Smooth muscle cell (in vitro differentiated cells): ENCODE measurements around the gene LRP1B. TPM values are rescaled to one million over a fixed set of nuclear protein-coding genes. Genes with fewer than 3 reads are reported as not detected.

Experiments used
- DNase-seq: peaks from one replicate; lab custom pipeline; 2025; ENCODE audit not compliant: unreplicated experiment; lab: John Stamatoyannopoulos, UW
- H2AFZ ChIP-seq: fragments of 200-600 bp; sonication (generic); 2 replicates; pipeline ENCODE4 v1.6.0; 2016; ENCODE audit warnings: antibody characterized with exemption, low read depth, mild to moderate bottlenecking
- H3F3A ChIP-seq: fragments of 200-600 bp; sonication (generic); 2 replicates; pipeline ENCODE4 v1.6.0; 2017; ENCODE audit warnings: antibody characterized with exemption, low read depth
- H3K27ac ChIP-seq: fragments of 200-600 bp; sonication (generic); 2 replicates; pipeline ENCODE4 v1.5.1; 2016; ENCODE audit warnings: low read depth, mild to moderate bottlenecking
- H3K27me3 ChIP-seq: fragments of 200-600 bp; sonication (generic); 2 replicates; pipeline ENCODE4 v1.6.1; 2016; ENCODE audit warnings: low read depth, mild to moderate bottlenecking
- H3K36me3 ChIP-seq: fragments of 200-600 bp; sonication (generic); 2 replicates; pipeline ENCODE4 v1.5.1; 2016; ENCODE audit warnings: low read depth
- H3K4me1 ChIP-seq: fragments of 200-600 bp; sonication (generic); 2 replicates; pipeline ENCODE4 v1.5.1; 2016; ENCODE audit warnings: low read depth
- H3K4me2 ChIP-seq: fragments of 200-600 bp; sonication (generic); 2 replicates; pipeline ENCODE4 v1.6.0; 2016; ENCODE audit warnings: mild to moderate bottlenecking
- H3K4me3 ChIP-seq: fragments of 200-600 bp; sonication (generic); 2 replicates; pipeline ENCODE4 v1.5.1; 2016; ENCODE audit warnings: mild to moderate bottlenecking
- H3K79me2 ChIP-seq: fragments of 200-600 bp; sonication (generic); 2 replicates; pipeline ENCODE4 v1.6.0; 2016; ENCODE audit warnings: low read depth, mild to moderate bottlenecking
- H3K9ac ChIP-seq: fragments of 200-600 bp; sonication (generic); 2 replicates; pipeline ENCODE4 v1.6.0; 2016; ENCODE audit warnings: low read depth
- H3K9me3 ChIP-seq: fragments of 200-600 bp; sonication (generic); replicated peaks from 2 replicates; pipeline ENCODE4 v1.5.1; 2016; ENCODE audit warnings: low read depth
- H4K20me1 ChIP-seq: fragments of 200-600 bp; sonication (generic); 2 replicates; pipeline ENCODE4 v1.6.0; 2016; ENCODE audit warnings: low read depth
- CTCF ChIP-seq: fragments of 200-600 bp; sonication (generic); IDR thresholded peaks from 2 replicates; pipeline ENCODE4 v1.5.1; 2017; ENCODE audit warnings: borderline replicate concordance, mild to moderate bottlenecking, antibody characterized with exemption; ENCODE audit not compliant: insufficient read depth, poor library complexity, severe bottlenecking
- WGBS: methylation state at CpG from one replicate; pipeline ENCODE4 v1.1.7; 2016; ENCODE audit warnings: low lambda C conversion rate; 5-methylcytosine and 5-hydroxymethylcytosine counted together
- polyA plus RNA-seq: library from polyadenylated mRNA; unstranded; fragments of >200 nt; fragmentation: Nextera tagmentation; extraction: Ambion mirVana; gene quantifications from 2 replicates; pipeline ENCODE4 v1.2.1, GENCODE V29; 2016
- total RNA-seq: library from RNA; depleted of rRNA; stranded (reverse); fragments of >200 nt; gene quantifications from 2 replicates; pipeline ENCODE4 v1.2.3, GENCODE V29; 2014

The LRP1B gene
- total and polyA plus RNA-seq, 2 experiments from 2014 or later = 0.08 to 2.9 TPM

GRCh38 chr2:141522048-141522447 is 608.8 kb downstream of the LRP1B start:
- TF ChIP-seq CTCF = no peak
- Histone ChIP-seq H3K27ac (no peak overlapping the region), H3K4me2 (no peak overlapping the region), H3K9me3 (no peaks in the 10 kb centered on the region), H4K20me1 (no peaks in the 10 kb centered on the region), H3F3A (no peaks in the 10 kb centered on the region), H3K79me2 (no peaks in the 10 kb centered on the region), H3K4me1 (no peaks in the 10 kb centered on the region), H3K4me3 (no peak overlapping the region), H2AFZ (no peak overlapping the region), H3K27me3 (no peaks in the 10 kb centered on the region), H3K9ac (no peak overlapping the region), H3K36me3 (no peaks in the 10 kb centered on the region)
- 72% methylated on average over 3 of the region's 3 CpGs for WGBS
- DNase-seq = no peak

GRCh38 chr2:141519906-141520305 is 610.9 kb downstream of the LRP1B start:
- Histone ChIP-seq H3F3A (no peaks in the 10 kb centered on the region), H3K4me2 (no peak overlapping the region), H3K4me3 (no peak overlapping the region), H4K20me1 (no peaks in the 10 kb centered on the region), H3K4me1 (no peaks in the 10 kb centered on the region), H2AFZ (no peak overlapping the region), H3K79me2 (no peaks in the 10 kb centered on the region), H3K27me3 (no peaks in the 10 kb centered on the region), H3K27ac (no peak overlapping the region), H3K36me3 (no peaks in the 10 kb centered on the region), H3K9me3 (no peaks in the 10 kb centered on the region), H3K9ac (no peak overlapping the region)
- DNase-seq = no peak
- 90% methylated on average over 2 of the region's 2 CpGs for WGBS
- no peak for TF ChIP-seq CTCF

DNA sequence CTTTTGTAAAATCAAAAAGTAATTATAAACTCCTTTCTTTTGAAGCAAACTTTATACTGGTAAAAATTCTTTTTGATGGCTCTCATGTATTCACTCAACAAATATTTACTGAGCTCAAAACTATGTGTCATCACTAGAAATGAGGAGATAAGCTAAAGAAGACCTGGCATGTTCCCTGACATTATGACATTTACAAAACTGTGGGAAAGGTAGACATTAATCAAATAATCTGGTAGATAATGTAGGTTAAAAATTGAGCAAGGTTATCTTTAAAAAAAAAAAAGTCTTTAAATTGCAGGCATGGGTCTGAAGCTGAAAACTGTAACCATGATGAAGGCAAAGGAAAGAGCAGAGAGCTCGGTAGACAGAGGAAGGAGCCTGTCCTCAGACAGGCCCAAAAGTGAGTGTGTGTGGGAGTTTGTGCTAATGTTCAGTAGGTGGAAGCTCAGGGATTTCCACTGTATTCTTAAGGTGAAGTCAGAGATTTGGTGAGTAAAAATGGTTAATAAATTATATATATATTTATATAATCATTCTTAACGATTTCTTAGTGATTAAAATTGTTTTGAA is 612.9 kb downstream of the LRP1B start:
- no peaks in the 10 kb centered on the region for H4K20me1 ChIP-seq
- H3K4me1 ChIP-seq = no peaks in the 10 kb centered on the region
- DNase-seq = no peak
- no peaks in the 10 kb centered on the region for H3K79me2 ChIP-seq
- H3K27ac ChIP-seq = no peak overlapping the region
- H3K4me3 ChIP-seq = no peak overlapping the region
- H3K9ac ChIP-seq = no peak overlapping the region
- 84% methylated on average over 2 of the region's 2 CpGs for WGBS
- no peak overlapping the region for H3K4me2 ChIP-seq
- no peaks in the 10 kb centered on the region for H3K36me3 ChIP-seq
- no peaks in the 10 kb centered on the region for H3F3A ChIP-seq
- H3K27me3 ChIP-seq = no peaks in the 10 kb centered on the region
- no peaks in the 10 kb centered on the region for H3K9me3 ChIP-seq
- TF ChIP-seq CTCF = no peak
- no peak overlapping the region for H2AFZ ChIP-seq

- Histone ChIP-seq H3K9me3 (no peaks in the 10 kb centered on the region), H3K4me1 (no peaks in the 10 kb centered on the region), H3K4me2 (no peak overlapping the region), H3K27me3 (no peaks in the 10 kb centered on the region), H3K4me3 (no peak overlapping the region), H3K27ac (no peak overlapping the region), H2AFZ (no peak overlapping the region), H3K9ac (no peak overlapping the region), H3F3A (no peaks in the 10 kb centered on the region), H3K79me2 (no peaks in the 10 kb centered on the region), H3K36me3 (no peaks in the 10 kb centered on the region), H4K20me1 (no peaks in the 10 kb centered on the region)
- no peak for DNase-seq
- TF ChIP-seq CTCF = no peak
- 68% methylated on average over 5 of the region's 5 CpGs for WGBS
These were observed 613.5 kb downstream of the LRP1B start for GRCh38 chr2:141517180-141517851.
